Measurements from ENCODE around the gene JPH2.

DNA sequence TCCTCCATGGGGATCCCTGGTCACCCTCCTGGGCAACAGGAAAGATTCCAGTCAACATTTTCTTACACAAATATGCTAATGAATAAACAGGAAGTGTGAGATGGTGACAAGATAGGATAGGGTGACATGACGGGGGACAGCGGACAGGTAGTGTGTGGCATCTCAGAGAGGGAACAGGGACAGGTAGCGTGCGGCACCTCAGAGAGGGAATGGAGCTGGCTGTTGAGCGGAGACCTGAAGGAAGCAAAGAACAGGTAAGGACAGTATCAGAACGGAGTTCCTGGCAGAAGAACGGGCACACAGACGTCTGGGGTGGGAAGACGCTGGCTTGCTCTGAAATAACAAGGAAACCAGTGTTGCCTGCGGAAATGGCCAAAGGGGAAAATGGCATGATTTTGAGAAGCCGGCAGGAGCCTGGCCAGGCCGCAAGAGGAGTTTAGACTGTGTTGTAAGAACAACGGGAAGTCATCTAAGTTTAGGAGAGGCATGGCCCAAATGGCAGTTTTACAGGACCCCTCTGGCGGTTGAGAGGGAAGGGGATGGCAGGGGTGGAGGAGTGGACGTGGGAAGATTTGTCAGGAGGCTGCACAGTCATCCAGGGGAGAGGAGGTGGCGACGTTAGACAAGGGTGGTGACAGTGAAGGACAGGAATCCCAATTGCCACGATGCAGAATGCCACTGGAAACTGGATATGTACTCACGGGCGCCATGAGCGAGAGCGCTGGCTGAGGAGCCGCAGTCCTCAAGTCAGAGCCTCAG, 111.6 kb downstream of the JPH2 start:
- no peak for TF ChIP-seq EZH2phosphoT487 (IDR thresholded peaks at IDR 0.05; ENCODE audit: borderline replicate concordance, low read length)
- no peak for TF ChIP-seq CTCF (conservative IDR thresholded peaks at IDR 0.05; ENCODE audit: low read depth, low read length)

All from PC-3 (cell line).